ENCODE measurements around the gene RABGGTA. TPM values are rescaled to one million over a fixed set of nuclear protein-coding genes. Genes with fewer than 3 reads are reported as not detected.

The RABGGTA gene
- total RNA-seq, 6 donors from 2014 or later = 22.7 to 125 (median 58.9) TPM

DNA sequence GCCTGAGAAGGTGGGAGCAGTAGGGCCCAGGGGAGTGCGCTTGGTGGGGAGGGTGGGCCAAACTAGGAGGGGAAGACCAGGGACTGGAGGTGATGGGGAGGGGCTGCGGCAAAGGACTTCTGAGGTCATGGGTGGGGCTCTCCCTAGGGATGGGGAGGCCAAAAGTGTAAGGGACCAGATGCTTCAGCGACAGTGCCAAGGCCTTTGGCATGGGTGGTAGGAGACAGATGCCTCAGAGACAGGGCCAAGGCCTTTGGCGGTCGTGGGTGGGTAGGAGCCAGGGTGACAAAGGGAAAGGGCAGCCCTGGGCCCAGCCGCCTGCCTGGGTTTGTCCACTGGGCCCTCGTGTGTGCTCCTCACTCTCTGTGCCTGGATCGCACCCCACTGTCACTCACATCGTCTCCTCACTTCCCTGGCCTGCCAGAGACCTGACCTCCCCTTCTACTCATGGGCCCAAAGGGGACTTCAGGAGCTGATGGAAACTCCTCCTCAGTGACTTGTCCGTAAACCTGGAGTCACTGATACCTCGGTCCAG, 13.2 kb upstream of the RABGGTA start:
- H3K36me3 ChIP-seq = peaks cover 0 to 4% (median 3%) of the 10 kb centered on the region in 4 donors
- DNase-seq = no peak
- no peak overlapping the region for H3K4me3 ChIP-seq
- ATAC-seq (ENCODE audit: low FRiP score in 2 of 2) = no peak
- 75 to 87% methylated on average over 11 of the region's 11 CpGs for WGBS, 2 donors
- no peak overlapping the region for H3K27ac ChIP-seq
- TF ChIP-seq POLR2A (IDR thresholded peaks at IDR 0.05) = no peak
- TF ChIP-seq EP300 (IDR thresholded peaks at IDR 0.05) = no peak
- TF ChIP-seq CTCF (IDR thresholded peaks at IDR 0.05) = no peak
- no peak for TF ChIP-seq POLR2AphosphoS5 (IDR thresholded peaks at IDR 0.05)
- no peaks in the 10 kb centered on the region for H3K27me3 ChIP-seq
- H3K4me1 ChIP-seq = peaks cover 0 to 12% (median 5%) of the 10 kb centered on the region in 4 donors
- no peaks in the 10 kb centered on the region for H3K9me3 ChIP-seq

GRCh38 chr14:24283796-24284460, 12.5 kb upstream of the RABGGTA start:
- no peak overlapping the region for H3K4me3 ChIP-seq
- no peak for ATAC-seq (ENCODE audit: low FRiP score in 2 of 2)
- peaks cover 3 to 18% (median 7%) of the 10 kb centered on the region in 4 donors for H3K4me1 ChIP-seq
- 86 to 90% methylated on average over 5 of the region's 5 CpGs for WGBS, 2 donors
- no peaks in the 10 kb centered on the region for H3K9me3 ChIP-seq
- no peaks in the 10 kb centered on the region for H3K36me3 ChIP-seq
- DNase-seq = no peak
- no peaks in the 10 kb centered on the region for H3K27me3 ChIP-seq
- no peak overlapping the region for H3K27ac ChIP-seq
- TF ChIP-seq EP300 (IDR thresholded peaks at IDR 0.05) = no peak
- no peak for TF ChIP-seq POLR2AphosphoS5 (IDR thresholded peaks at IDR 0.05)
- no peak for TF ChIP-seq CTCF (IDR thresholded peaks at IDR 0.05)
- TF ChIP-seq POLR2A (IDR thresholded peaks at IDR 0.05) = no peak

DNA sequence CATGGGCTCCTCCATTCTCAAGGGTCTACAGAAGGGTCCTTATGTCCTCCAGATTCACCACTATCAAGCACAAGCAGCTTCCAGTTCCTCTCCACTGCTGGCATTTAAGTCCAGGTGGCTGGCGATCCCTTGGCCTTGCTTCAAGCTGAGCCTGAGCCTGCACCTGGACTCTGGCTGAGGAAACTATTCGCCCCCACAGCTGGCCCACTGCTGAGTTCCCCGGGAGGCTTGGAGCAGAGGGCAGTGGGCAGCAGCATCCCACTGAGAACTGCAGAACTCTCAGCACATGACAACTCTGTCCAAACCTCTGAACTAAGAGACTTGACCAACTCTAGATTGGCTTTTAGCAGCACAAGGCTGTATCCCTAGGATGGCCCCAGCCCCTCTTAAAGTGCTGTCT, 11.3 kb upstream of the RABGGTA start:
- ATAC-seq (ENCODE audit: low FRiP score in 2 of 2) (no peak), DNase-seq (no peak)
- 86 to 87% methylated on average over 2 to 3 of the region's 3 CpGs for WGBS, 2 donors
- Histone ChIP-seq H3K36me3 (no peaks in the 10 kb centered on the region), H3K4me3 (no peak overlapping the region), H3K4me1 (peaks cover 8 to 27% (median 10%) of the 10 kb centered on the region in 4 donors), H3K9me3 (no peaks in the 10 kb centered on the region), H3K27me3 (no peaks in the 10 kb centered on the region), H3K27ac (no peak overlapping the region)
- TF ChIP-seq POLR2A (IDR thresholded peaks at IDR 0.05) (no peak), CTCF (IDR thresholded peaks at IDR 0.05) (no peak), POLR2AphosphoS5 (IDR thresholded peaks at IDR 0.05) (no peak), EP300 (IDR thresholded peaks at IDR 0.05) (no peak)

DNA sequence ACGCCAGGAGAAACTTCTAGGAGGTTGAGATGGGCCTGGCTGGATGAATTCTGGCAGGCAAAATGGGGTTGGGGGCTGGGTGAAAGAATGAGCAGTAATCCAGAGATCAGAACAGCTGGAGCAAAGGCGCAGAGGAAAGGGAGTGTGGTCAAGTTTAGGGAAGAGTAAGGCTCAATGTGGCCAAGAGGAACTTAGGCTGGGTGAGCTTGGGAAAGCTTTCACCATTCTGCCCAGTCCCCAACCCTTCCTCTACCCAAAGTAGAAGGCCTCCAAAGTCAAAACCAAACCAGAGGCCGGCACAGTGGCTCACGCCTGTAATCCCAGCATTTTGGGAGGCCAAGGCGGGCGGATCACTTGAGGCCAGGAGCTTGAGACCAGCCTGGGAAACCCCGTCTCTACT, 10.2 kb upstream of the RABGGTA start:
- DNase-seq = no peak
- TF ChIP-seq EP300 (IDR thresholded peaks at IDR 0.05) = no peak
- H3K4me3 ChIP-seq = no peak overlapping the region
- H3K36me3 ChIP-seq = no peaks in the 10 kb centered on the region
- H3K27ac ChIP-seq = peak overlapping the region in 1 of 4 donors; percentile 30
- WGBS, 2 donors = 88 to 90% methylated on average over 7 of the region's 7 CpGs
- ATAC-seq (ENCODE audit: low FRiP score in 2 of 2) = peak in 1 of 2 donors; percentile 51
- H3K4me1 ChIP-seq = peaks cover 8 to 27% (median 16%) of the 10 kb centered on the region in 4 donors
- no peaks in the 10 kb centered on the region for H3K9me3 ChIP-seq
- no peaks in the 10 kb centered on the region for H3K27me3 ChIP-seq

DNA sequence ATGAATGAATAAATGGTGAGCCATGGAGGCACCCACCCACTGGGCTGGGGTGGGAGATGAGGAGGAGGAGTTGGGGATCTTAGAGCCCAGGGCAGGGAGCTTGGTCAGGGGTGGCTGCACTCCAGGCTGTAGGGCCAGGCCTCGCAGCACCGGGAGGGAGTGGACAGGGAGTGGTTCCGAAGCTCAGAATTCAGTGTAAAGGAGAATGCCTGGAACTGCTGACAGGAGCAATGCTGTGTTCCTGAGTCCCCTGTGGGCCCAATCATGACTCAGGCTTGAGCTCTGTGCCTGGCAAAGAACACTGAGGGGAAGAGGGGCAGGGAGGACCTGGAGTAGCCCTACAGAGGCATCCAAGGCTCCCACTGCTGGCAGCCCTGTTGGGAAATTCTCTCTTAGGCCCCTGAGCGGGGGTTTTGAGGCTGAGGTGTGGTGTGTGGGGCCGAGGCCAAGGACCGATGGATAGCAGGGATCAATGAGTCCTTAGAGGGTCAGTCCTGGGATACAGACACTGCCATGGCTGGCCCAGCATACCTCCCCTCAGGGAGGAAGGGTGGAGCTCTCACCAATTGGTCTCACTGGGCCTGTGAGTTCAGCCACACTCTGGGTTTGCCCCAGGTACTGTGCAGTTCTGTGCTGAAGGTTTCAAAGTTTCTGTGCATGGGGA, 9.5 kb upstream of the RABGGTA start:
- Histone ChIP-seq H3K4me3 (no peak overlapping the region), H3K27ac (no peak overlapping the region), H3K36me3 (no peaks in the 10 kb centered on the region), H3K4me1 (peaks cover 8 to 27% (median 21%) of the 10 kb centered on the region in 4 donors), H3K27me3 (no peaks in the 10 kb centered on the region), H3K9me3 (no peaks in the 10 kb centered on the region)
- DNase-seq = no peak
- 88 to 93% methylated on average over 5 to 6 of the region's 6 CpGs for WGBS, 2 donors
- peak in 1 of 2 donors; percentile 38 for ATAC-seq (ENCODE audit: low FRiP score in 2 of 2)
- TF ChIP-seq EP300 (IDR thresholded peaks at IDR 0.05) (no peak), POLR2AphosphoS5 (IDR thresholded peaks at IDR 0.05) (no peak), CTCF (IDR thresholded peaks at IDR 0.05) (no peak), POLR2A (IDR thresholded peaks at IDR 0.05) (no peak)

All from upper lobe of left lung (tissue), 6 donors.